Measurements from ENCODE around the gene FAM83F.

DNA sequence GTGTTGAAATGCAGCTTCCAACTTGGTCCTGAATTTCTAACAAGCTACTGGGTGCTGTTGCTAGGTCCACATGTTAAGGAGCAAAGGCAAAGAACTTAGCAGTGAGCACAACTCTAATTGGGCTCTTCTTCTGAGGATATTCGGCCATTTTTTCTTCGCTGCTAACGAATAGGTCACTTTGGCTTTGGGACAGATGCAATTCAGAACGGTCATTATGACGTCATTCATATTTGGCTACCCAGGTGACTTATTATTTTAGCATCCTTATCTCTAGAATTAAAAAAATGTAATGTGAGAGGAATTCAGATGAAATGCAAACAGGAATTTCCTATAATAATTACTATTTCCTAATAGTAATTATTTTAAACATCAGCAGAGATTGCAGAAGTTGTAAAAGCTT, 20.7 kb upstream of the FAM83F start:
- TF ChIP-seq, protein P1, sequence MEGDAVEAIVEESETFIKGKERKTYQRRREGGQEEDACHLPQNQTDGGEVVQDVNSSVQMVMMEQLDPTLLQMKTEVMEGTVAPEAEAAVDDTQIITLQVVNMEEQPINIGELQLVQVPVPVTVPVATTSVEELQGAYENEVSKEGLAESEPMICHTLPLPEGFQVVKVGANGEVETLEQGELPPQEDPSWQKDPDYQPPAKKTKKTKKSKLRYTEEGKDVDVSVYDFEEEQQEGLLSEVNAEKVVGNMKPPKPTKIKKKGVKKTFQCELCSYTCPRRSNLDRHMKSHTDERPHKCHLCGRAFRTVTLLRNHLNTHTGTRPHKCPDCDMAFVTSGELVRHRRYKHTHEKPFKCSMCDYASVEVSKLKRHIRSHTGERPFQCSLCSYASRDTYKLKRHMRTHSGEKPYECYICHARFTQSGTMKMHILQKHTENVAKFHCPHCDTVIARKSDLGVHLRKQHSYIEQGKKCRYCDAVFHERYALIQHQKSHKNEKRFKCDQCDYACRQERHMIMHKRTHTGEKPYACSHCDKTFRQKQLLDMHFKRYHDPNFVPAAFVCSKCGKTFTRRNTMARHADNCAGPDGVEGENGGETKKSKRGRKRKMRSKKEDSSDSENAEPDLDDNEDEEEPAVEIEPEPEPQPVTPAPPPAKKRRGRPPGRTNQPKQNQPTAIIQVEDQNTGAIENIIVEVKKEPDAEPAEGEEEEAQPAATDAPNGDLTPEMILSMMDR (IDR thresholded peaks at IDR 0.05): no peak
- TF ChIP-seq EZH2 (IDR thresholded peaks at IDR 0.05; ENCODE audit: borderline replicate concordance, insufficient read depth, low read depth, low read length, poor library complexity, severe bottlenecking): no peak
